Suprapubic skin (tissue), 4 donors: Measurements from ENCODE around the gene APPBP2.

Experiments
- EP300 ChIP-seq: sonication (generic); formaldehyde crosslinking; IDR thresholded peaks from one replicate; pipeline ENCODE4 v1.6.1; 2017; ENCODE audit warnings: antibody characterized with exemption
- POLR2A ChIP-seq, 2 donors: fragments of 450-650 bp; IDR thresholded peaks; one replicate each; pipeline ENCODE4 v1.6.1; 2017; ENCODE audit warnings: antibody characterized with exemption in 2 of 2, mild to moderate bottlenecking in 2 of 2, moderate library complexity in 2 of 2
- POLR2AphosphoS5 ChIP-seq, 3 donors: sonication (generic); formaldehyde crosslinking; IDR thresholded peaks; one replicate each; pipeline ENCODE4 v1.6.1; 2017; ENCODE audit warnings: antibody characterized with exemption in 3 of 3
- TF ChIP-seq, protein P1 (sequence below), 2 donors: fragments of 200-600 bp in 1 of 2; fragments of 450-650 bp in 1 of 2; sonication (generic) in 1 of 2; IDR thresholded peaks; one replicate each; pipeline ENCODE4 v1.5.1; 2016 to 2019; ENCODE audit warnings: antibody characterized with exemption in 2 of 2, mild to moderate bottlenecking in 1 of 2, moderate library complexity in 1 of 2

DNA sequence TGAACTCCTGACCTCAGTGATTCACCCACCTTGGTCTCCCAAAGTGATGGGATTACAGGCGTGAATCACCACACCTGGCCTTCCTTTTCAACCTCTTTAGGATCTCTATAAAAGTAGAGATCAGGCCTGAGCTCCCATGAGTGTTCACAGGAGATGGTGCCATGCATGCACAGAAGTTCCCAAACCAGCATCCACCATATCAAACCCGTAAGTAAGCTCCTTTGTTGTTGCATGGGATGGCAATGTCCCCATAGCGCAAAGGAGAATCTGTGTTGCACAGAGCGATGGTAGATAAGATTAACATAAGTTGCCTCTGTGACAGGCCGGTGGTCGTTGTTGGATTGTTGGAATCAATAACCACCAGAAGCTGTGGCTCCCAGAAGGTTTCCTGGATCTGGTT lies 39.2 kb upstream of the APPBP2 start:
- TF ChIP-seq, protein P1, sequence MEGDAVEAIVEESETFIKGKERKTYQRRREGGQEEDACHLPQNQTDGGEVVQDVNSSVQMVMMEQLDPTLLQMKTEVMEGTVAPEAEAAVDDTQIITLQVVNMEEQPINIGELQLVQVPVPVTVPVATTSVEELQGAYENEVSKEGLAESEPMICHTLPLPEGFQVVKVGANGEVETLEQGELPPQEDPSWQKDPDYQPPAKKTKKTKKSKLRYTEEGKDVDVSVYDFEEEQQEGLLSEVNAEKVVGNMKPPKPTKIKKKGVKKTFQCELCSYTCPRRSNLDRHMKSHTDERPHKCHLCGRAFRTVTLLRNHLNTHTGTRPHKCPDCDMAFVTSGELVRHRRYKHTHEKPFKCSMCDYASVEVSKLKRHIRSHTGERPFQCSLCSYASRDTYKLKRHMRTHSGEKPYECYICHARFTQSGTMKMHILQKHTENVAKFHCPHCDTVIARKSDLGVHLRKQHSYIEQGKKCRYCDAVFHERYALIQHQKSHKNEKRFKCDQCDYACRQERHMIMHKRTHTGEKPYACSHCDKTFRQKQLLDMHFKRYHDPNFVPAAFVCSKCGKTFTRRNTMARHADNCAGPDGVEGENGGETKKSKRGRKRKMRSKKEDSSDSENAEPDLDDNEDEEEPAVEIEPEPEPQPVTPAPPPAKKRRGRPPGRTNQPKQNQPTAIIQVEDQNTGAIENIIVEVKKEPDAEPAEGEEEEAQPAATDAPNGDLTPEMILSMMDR (IDR thresholded peaks at IDR 0.05): no peak
- TF ChIP-seq POLR2AphosphoS5 (IDR thresholded peaks at IDR 0.05) (no peak), POLR2A (IDR thresholded peaks at IDR 0.05) (no peak), EP300 (no peak)
